GM12872 (cell line): ENCODE data around the gene SLC38A10.

ENCODE experiments used
- CTCF ChIP-seq: IDR thresholded peaks from 3 replicates; pipeline ENCODE4 v1.5.1; 2011; ENCODE audit warnings: low read depth, mild to moderate bottlenecking, low read length, moderate library complexity; ENCODE audit not compliant: insufficient read depth

The SLC38A10 gene

GRCh38 chr17:81274471-81274855, 20.6 kb downstream of the SLC38A10 start:
- TF ChIP-seq CTCF, result no peak

GRCh38 chr17:81273698-81274470, 21.2 kb downstream of the SLC38A10 start:
- no peak for TF ChIP-seq CTCF

GRCh38 chr17:81272616-81273015, 22.5 kb downstream of the SLC38A10 start:
- no peak for TF ChIP-seq CTCF

GRCh38 chr17:81271226-81271625, 23.9 kb downstream of the SLC38A10 start:
- TF ChIP-seq CTCF, result no peak

GRCh38 chr17:81270279-81270678, 24.8 kb downstream of the SLC38A10 start:
- no peak for TF ChIP-seq CTCF

- no peak for TF ChIP-seq CTCF
Observed at GRCh38 chr17:81267390-81268067, 27.6 kb downstream of the SLC38A10 start.

- TF ChIP-seq CTCF, result no peak
Observed at GRCh38 chr17:81265576-81265975, 29.5 kb downstream of the SLC38A10 start.
